ENCODE results near the gene CDH23. TPM values are rescaled to one million over a fixed set of nuclear protein-coding genes. Genes with fewer than 3 reads are reported as not detected.

The CDH23 gene
- total and polyA plus RNA-seq, 12 donors = 1.7 to 20.2 (median 7.8) TPM

GRCh38 chr10:71489077-71489476 lies 92.4 kb downstream of the CDH23 start:
- H3K36me3 ChIP-seq (replicated peaks in 1 of 2) = no peaks in the 10 kb centered on the region
- H3K4me1 ChIP-seq (replicated peaks in 1 of 2) = no peaks in the 10 kb centered on the region
- no peak for DNase-seq
- H3K9me3 ChIP-seq (replicated peaks in 1 of 3) = no peaks in the 10 kb centered on the region
- no peak overlapping the region for H3K27ac ChIP-seq
- intact Hi-C loops (cut with DNase I) = no loop called here
- no peak overlapping the region for H3K4me3 ChIP-seq
- no peak for TF ChIP-seq CTCF (IDR thresholded peaks at IDR 0.05)
- TF ChIP-seq POLR2A (IDR thresholded peaks at IDR 0.05) = no peak
- no peaks in the 10 kb centered on the region for H3K27me3 ChIP-seq
- 93 to 97% (median 95%) methylated on average over 2 of the region's 2 CpGs for WGBS, 4 donors

GRCh38 chr10:71492872-71493271 lies 96.2 kb downstream of the CDH23 start:
- WGBS, 4 donors = 88 to 92% (median 89%) methylated on average over 4 to 6 of the region's 6 CpGs
- Histone ChIP-seq H3K27ac (no peak overlapping the region), H3K4me3 (no peak overlapping the region), H3K9me3 (replicated peaks in 1 of 3) (no peaks in the 10 kb centered on the region), H3K27me3 (no peaks in the 10 kb centered on the region), H3K4me1 (replicated peaks in 1 of 2) (no peaks in the 10 kb centered on the region), H3K36me3 (replicated peaks in 1 of 2) (no peaks in the 10 kb centered on the region)
- intact Hi-C loops (cut with DNase I) = no loop called here
- TF ChIP-seq POLR2A (IDR thresholded peaks at IDR 0.05) (no peak), CTCF (IDR thresholded peaks at IDR 0.05) (no peak)
- DNase-seq = no peak

GRCh38 chr10:71493741-71494140 lies 97.0 kb downstream of the CDH23 start:
- DNase-seq = no peak
- intact Hi-C loops (cut with DNase I) = no loop called here

GRCh38 chr10:71494476-71494875 lies 97.8 kb downstream of the CDH23 start:
- H3K9me3 ChIP-seq (replicated peaks in 1 of 3) = no peaks in the 10 kb centered on the region
- no peaks in the 10 kb centered on the region for H3K4me1 ChIP-seq (replicated peaks in 1 of 2)
- H3K4me3 ChIP-seq = no peak overlapping the region
- no peak overlapping the region for H3K27ac ChIP-seq
- intact Hi-C loops (cut with DNase I) = no loop called here
- WGBS, 4 donors = 85 to 95% (median 94%) methylated on average over 8 of the region's 8 CpGs
- TF ChIP-seq CTCF (IDR thresholded peaks at IDR 0.05) (no peak), POLR2A (IDR thresholded peaks at IDR 0.05) (no peak)
- no peaks in the 10 kb centered on the region for H3K36me3 ChIP-seq (replicated peaks in 1 of 2)
- no peak for DNase-seq
- H3K27me3 ChIP-seq = no peaks in the 10 kb centered on the region

More at GRCh38 chr10:71493741-71494140, 97.0 kb downstream of the CDH23 start:
- Histone ChIP-seq H3K4me1 (replicated peaks in 1 of 2) (no peaks in the 10 kb centered on the region), H3K36me3 (replicated peaks in 1 of 2) (no peaks in the 10 kb centered on the region), H3K27ac (no peak overlapping the region), H3K4me3 (no peak overlapping the region), H3K27me3 (no peaks in the 10 kb centered on the region), H3K9me3 (replicated peaks in 1 of 3) (no peaks in the 10 kb centered on the region)
- TF ChIP-seq CTCF (IDR thresholded peaks at IDR 0.05) = no peak
- no peak for TF ChIP-seq POLR2A (IDR thresholded peaks at IDR 0.05)
- WGBS, 4 donors = 86 to 92% (median 89%) methylated on average over 6 of the region's 6 CpGs

Measured in adrenal gland (tissue), 12 donors.